WTC11 (cell line): ENCODE results near the gene CFHR1. TPM values are rescaled to one million over a fixed set of nuclear protein-coding genes. Genes with fewer than 3 reads are reported as not detected.

Source experiments
- ETV6 ChIP-seq: sonication (generic); formaldehyde crosslinking; IDR thresholded peaks from 2 replicates; pipeline ENCODE4 v1.8.1; 2022; ENCODE audit warnings: mild to moderate bottlenecking, missing genetic modification reagents
- TP53 ChIP-seq: sonication (generic); formaldehyde crosslinking; IDR thresholded peaks from 2 replicates; pipeline ENCODE4 v1.8.1; 2023; ENCODE audit warnings: mild to moderate bottlenecking, missing genetic modification reagents
- ZBTB21 ChIP-seq: sonication (generic); formaldehyde crosslinking; IDR thresholded peaks from 2 replicates; pipeline ENCODE4 v1.8.1; 2023; ENCODE audit warnings: mild to moderate bottlenecking, missing genetic modification reagents, borderline replicate concordance
- ZNF263 ChIP-seq: sonication (generic); formaldehyde crosslinking; IDR thresholded peaks from 2 replicates; pipeline ENCODE4 v1.8.1; 2022; ENCODE audit warnings: low read depth, mild to moderate bottlenecking, moderate library complexity, missing genetic modification reagents
- ZNF317 ChIP-seq: sonication (generic); formaldehyde crosslinking; IDR thresholded peaks from 2 replicates; pipeline ENCODE4 v1.8.1; 2023; ENCODE audit warnings: low read depth, mild to moderate bottlenecking, moderate library complexity, missing genetic modification reagents, borderline replicate concordance
- total RNA-seq: library from RNA; stranded (reverse); gene quantifications from 3 replicates; pipeline ENCODE4 v1.2.3, GENCODE V29; 2021
- TF ChIP-seq, protein P1 (sequence below): sonication (generic); formaldehyde crosslinking; IDR thresholded peaks from 2 replicates; pipeline ENCODE4 v1.8.1; 2023; ENCODE audit warnings: mild to moderate bottlenecking, missing genetic modification reagents, borderline replicate concordance
- TF ChIP-seq, protein P2 (sequence below): sonication (generic); formaldehyde crosslinking; IDR thresholded peaks from 2 replicates; pipeline ENCODE4 v1.8.1; 2022; ENCODE audit warnings: mild to moderate bottlenecking, missing genetic modification reagents, moderate library complexity, borderline replicate concordance
- TF ChIP-seq, protein P3 (sequence below): sonication (generic); formaldehyde crosslinking; IDR thresholded peaks from 2 replicates; pipeline ENCODE4 v1.8.0; 2022; ENCODE audit warnings: missing genetic modification reagents
- TF ChIP-seq, protein P4 (sequence below): fragments of 200-600 bp; IDR thresholded peaks from 2 replicates; pipeline ENCODE4 v1.8.0; 2022; ENCODE audit warnings: antibody characterized with exemption
- TF ChIP-seq, protein P5 (sequence below): sonication (generic); formaldehyde crosslinking; conservative IDR thresholded peaks from 2 replicates; pipeline ENCODE4 v1.8.1; 2022; ENCODE audit warnings: mild to moderate bottlenecking, missing genetic modification reagents
- TF ChIP-seq, protein P6 (sequence below): fragments of 250-450 bp; sonication (Bioruptor Pico); IDR thresholded peaks from 2 replicates; pipeline ENCODE4 v1.9.0; 2021; ENCODE audit warnings: mild to moderate bottlenecking
- TF ChIP-seq, protein P7 (sequence below): sonication (generic); formaldehyde crosslinking; IDR thresholded peaks from 2 replicates; pipeline ENCODE4 v1.8.0; 2022; ENCODE audit warnings: mild to moderate bottlenecking, missing genetic modification reagents

CFHR1 gene
- total RNA-seq, 1 experiment from 2014 or later, result 0.20 TPM

DNA sequence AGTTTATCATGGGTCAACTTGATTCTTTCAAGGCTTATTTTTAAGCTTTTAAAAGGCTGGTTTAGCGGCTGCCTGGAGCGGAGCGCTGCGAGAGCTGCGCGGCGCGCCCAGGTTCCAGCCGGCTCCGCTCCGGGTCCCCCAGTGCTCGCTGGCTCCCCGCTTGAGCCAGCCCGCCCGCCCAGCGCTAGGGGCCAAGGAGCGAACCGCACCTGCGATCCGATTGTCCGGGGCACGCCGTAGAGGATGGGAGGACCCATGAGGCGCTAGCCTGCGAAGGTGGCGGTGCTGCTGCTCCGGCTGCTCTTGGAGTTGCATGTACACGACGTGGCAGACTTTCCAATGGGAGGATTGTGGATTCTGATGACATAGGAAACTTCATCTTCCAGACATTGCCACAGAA is 58.4 kb downstream of the CFHR1 start (continued):
- TF ChIP-seq ZNF263 (CRISPR knock-in tag) (no peak), ZNF317 (CRISPR knock-in tag) (no peak), TP53 (CRISPR knock-in tag) (0 out of 2 replicates have a peak, but pooled peaks have one; percentile 41), ZBTB21 (0 out of 2 replicates have a peak, but pooled peaks have one; percentile 47), ETV6 (CRISPR knock-in tag) (peak; percentile 21; the same call in 1 of the 2 replicates)
- TF ChIP-seq, protein P1, sequence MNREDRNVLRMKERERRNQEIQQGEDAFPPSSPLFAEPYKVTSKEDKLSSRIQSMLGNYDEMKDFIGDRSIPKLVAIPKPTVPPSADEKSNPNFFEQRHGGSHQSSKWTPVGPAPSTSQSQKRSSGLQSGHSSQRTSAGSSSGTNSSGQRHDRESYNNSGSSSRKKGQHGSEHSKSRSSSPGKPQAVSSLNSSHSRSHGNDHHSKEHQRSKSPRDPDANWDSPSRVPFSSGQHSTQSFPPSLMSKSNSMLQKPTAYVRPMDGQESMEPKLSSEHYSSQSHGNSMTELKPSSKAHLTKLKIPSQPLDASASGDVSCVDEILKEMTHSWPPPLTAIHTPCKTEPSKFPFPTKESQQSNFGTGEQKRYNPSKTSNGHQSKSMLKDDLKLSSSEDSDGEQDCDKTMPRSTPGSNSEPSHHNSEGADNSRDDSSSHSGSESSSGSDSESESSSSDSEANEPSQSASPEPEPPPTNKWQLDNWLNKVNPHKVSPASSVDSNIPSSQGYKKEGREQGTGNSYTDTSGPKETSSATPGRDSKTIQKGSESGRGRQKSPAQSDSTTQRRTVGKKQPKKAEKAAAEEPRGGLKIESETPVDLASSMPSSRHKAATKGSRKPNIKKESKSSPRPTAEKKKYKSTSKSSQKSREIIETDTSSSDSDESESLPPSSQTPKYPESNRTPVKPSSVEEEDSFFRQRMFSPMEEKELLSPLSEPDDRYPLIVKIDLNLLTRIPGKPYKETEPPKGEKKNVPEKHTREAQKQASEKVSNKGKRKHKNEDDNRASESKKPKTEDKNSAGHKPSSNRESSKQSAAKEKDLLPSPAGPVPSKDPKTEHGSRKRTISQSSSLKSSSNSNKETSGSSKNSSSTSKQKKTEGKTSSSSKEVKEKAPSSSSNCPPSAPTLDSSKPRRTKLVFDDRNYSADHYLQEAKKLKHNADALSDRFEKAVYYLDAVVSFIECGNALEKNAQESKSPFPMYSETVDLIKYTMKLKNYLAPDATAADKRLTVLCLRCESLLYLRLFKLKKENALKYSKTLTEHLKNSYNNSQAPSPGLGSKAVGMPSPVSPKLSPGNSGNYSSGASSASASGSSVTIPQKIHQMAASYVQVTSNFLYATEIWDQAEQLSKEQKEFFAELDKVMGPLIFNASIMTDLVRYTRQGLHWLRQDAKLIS, result no peak
- TF ChIP-seq, protein P2, sequence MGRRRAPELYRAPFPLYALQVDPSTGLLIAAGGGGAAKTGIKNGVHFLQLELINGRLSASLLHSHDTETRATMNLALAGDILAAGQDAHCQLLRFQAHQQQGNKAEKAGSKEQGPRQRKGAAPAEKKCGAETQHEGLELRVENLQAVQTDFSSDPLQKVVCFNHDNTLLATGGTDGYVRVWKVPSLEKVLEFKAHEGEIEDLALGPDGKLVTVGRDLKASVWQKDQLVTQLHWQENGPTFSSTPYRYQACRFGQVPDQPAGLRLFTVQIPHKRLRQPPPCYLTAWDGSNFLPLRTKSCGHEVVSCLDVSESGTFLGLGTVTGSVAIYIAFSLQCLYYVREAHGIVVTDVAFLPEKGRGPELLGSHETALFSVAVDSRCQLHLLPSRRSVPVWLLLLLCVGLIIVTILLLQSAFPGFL, result no peak
- TF ChIP-seq, protein P3, sequence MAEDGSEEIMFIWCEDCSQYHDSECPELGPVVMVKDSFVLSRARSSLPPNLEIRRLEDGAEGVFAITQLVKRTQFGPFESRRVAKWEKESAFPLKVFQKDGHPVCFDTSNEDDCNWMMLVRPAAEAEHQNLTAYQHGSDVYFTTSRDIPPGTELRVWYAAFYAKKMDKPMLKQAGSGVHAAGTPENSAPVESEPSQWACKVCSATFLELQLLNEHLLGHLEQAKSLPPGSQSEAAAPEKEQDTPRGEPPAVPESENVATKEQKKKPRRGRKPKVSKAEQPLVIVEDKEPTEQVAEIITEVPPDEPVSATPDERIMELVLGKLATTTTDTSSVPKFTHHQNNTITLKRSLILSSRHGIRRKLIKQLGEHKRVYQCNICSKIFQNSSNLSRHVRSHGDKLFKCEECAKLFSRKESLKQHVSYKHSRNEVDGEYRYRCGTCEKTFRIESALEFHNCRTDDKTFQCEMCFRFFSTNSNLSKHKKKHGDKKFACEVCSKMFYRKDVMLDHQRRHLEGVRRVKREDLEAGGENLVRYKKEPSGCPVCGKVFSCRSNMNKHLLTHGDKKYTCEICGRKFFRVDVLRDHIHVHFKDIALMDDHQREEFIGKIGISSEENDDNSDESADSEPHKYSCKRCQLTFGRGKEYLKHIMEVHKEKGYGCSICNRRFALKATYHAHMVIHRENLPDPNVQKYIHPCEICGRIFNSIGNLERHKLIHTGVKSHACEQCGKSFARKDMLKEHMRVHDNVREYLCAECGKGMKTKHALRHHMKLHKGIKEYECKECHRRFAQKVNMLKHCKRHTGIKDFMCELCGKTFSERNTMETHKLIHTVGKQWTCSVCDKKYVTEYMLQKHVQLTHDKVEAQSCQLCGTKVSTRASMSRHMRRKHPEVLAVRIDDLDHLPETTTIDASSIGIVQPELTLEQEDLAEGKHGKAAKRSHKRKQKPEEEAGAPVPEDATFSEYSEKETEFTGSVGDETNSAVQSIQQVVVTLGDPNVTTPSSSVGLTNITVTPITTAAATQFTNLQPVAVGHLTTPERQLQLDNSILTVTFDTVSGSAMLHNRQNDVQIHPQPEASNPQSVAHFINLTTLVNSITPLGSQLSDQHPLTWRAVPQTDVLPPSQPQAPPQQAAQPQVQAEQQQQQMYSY, result peak; percentile 73
- TF ChIP-seq, protein P4, sequence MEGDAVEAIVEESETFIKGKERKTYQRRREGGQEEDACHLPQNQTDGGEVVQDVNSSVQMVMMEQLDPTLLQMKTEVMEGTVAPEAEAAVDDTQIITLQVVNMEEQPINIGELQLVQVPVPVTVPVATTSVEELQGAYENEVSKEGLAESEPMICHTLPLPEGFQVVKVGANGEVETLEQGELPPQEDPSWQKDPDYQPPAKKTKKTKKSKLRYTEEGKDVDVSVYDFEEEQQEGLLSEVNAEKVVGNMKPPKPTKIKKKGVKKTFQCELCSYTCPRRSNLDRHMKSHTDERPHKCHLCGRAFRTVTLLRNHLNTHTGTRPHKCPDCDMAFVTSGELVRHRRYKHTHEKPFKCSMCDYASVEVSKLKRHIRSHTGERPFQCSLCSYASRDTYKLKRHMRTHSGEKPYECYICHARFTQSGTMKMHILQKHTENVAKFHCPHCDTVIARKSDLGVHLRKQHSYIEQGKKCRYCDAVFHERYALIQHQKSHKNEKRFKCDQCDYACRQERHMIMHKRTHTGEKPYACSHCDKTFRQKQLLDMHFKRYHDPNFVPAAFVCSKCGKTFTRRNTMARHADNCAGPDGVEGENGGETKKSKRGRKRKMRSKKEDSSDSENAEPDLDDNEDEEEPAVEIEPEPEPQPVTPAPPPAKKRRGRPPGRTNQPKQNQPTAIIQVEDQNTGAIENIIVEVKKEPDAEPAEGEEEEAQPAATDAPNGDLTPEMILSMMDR, result no peak
- TF ChIP-seq, protein P5, sequence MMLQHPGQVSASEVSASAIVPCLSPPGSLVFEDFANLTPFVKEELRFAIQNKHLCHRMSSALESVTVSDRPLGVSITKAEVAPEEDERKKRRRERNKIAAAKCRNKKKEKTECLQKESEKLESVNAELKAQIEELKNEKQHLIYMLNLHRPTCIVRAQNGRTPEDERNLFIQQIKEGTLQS (CRISPR knock-in tag), result no peak
- TF ChIP-seq, protein P6, sequence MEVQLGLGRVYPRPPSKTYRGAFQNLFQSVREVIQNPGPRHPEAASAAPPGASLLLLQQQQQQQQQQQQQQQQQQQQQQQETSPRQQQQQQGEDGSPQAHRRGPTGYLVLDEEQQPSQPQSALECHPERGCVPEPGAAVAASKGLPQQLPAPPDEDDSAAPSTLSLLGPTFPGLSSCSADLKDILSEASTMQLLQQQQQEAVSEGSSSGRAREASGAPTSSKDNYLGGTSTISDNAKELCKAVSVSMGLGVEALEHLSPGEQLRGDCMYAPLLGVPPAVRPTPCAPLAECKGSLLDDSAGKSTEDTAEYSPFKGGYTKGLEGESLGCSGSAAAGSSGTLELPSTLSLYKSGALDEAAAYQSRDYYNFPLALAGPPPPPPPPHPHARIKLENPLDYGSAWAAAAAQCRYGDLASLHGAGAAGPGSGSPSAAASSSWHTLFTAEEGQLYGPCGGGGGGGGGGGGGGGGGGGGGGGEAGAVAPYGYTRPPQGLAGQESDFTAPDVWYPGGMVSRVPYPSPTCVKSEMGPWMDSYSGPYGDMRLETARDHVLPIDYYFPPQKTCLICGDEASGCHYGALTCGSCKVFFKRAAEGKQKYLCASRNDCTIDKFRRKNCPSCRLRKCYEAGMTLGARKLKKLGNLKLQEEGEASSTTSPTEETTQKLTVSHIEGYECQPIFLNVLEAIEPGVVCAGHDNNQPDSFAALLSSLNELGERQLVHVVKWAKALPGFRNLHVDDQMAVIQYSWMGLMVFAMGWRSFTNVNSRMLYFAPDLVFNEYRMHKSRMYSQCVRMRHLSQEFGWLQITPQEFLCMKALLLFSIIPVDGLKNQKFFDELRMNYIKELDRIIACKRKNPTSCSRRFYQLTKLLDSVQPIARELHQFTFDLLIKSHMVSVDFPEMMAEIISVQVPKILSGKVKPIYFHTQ (CRISPR knock-in tag), result no peak
- TF ChIP-seq, protein P7, sequence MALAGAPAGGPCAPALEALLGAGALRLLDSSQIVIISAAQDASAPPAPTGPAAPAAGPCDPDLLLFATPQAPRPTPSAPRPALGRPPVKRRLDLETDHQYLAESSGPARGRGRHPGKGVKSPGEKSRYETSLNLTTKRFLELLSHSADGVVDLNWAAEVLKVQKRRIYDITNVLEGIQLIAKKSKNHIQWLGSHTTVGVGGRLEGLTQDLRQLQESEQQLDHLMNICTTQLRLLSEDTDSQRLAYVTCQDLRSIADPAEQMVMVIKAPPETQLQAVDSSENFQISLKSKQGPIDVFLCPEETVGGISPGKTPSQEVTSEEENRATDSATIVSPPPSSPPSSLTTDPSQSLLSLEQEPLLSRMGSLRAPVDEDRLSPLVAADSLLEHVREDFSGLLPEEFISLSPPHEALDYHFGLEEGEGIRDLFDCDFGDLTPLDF (CRISPR knock-in tag), result 0 out of 2 replicates have a peak, but pooled peaks have one; percentile 32

Other genes starting within 250 kb of the CFHR1 start
- 11.6 to 14.2 TPM (median 12.4 TPM) in 3 replicates for gene KCNT2, start 211.3 kb upstream of the CFHR1 start, total RNA-seq
- 0.17 to 0.44 TPM (median 0.34 TPM) in 3 replicates for gene CFH, start 167.7 kb upstream of the CFHR1 start, total RNA-seq
- gene CFHR3, start 44.9 kb upstream of the CFHR1 start, total RNA-seq, result 0.24 to 0.80 TPM (median 0.27 TPM) in 3 replicates
- gene CFHR4, start 68.3 kb downstream of the CFHR1 start, total RNA-seq, result 0.42 TPM in 1 of 3 replicates, not detected in the others
- 0.37 TPM in 1 of 3 replicates, not detected in the others for gene CFHR2, start 124.0 kb downstream of the CFHR1 start, total RNA-seq
- not detected in 3 replicates for gene CFHR5, start 157.8 kb downstream of the CFHR1 start, total RNA-seq
- not detected in 3 replicates for gene F13B, start 247.5 kb downstream of the CFHR1 start, total RNA-seq